HG02798 (cell line): ENCODE results near the gene PSMA6.
"Not testable (repeated sequence)": the region's sequence is repeated elsewhere in the genome, so short reads cannot be mapped to it uniquely, and the experiment has no call there.

Experiments used
- ATAC-seq: cut with Tn5 transposase; IDR thresholded peaks from one replicate; pipeline ENCODE4 v1.9.1; 2021; ENCODE audit warnings: mild to moderate bottlenecking; ENCODE audit not compliant: unreplicated experiment, poor library complexity

The PSMA6 gene

DNA sequence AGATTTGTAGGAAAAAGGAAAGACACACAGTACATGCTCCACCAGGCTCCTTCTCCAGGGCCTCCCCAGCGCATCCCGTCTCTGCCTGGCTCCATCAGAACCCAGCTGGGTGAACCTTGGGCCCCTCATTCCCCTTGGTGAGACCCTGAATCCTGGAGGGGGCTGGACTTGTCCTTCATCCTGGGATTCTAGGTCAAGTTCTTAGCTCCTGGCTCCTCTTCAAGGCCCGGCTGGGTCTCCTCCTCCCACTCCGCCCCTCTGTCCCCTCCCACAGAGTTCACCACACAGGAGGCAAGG, 49.2 kb downstream of the PSMA6 start:
- ATAC-seq = no peak

DNA sequence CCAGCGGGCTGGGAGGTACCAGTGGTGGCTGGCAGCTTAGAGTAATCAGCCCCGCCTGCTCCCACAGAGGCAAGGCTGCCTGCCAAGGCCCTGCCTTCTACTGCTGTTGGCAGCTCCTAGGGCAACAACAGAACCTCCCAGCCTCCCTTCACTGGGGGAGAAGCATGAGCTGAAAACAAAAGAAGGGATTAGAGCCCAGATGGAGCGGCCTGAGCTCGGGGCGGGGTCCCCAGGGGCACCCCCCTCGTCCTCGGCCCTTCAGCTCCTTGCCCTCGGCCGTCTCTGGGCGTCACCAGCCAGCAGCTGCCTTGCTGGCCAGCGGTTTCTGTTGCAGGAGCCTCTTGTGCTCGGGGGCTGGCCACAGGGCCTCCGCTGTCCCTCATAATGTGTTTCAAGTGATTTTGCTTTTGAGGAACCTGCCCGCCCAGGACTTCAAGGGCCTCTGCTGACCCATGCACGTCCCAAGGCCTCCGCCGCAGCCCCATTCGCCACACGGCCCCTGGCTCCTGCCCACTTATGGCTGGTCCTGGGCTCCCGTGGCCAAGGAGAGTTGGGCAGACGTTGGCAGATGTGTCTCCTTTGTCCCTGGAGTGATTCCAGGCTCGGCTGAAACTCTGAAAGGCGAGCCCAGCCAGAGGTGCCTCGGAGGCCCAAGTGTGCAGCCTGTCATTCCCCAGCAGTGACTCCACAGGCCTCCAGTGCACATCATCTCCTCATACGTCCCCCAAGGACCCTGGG, 49.7 kb downstream of the PSMA6 start:
- ATAC-seq = no peak

DNA sequence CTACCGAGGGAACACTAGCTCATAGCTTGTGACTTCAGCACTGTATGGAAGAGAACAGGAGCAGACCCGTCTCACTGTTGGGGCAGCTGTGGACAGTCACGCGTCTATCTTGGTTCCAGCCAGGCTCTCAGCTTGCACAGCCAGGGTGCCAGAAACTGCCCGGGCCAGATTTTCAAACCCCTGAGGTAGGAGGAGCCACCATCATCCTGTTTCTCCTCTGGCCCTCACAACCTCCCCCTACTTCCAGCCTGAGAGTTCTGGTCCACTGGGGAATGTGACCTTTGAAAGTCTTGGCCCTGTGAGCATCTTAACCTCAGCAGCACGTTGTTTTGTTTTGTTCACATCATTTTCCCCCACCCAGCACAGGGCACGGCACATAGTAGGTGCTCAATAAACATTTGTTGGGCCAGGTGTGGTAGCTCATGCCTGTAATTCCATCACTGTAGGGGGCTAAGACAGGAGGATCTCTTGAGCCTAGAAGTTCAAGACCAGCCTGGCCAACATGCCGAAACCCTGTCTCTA, 50.4 kb downstream of the PSMA6 start:
- no peak for ATAC-seq

DNA sequence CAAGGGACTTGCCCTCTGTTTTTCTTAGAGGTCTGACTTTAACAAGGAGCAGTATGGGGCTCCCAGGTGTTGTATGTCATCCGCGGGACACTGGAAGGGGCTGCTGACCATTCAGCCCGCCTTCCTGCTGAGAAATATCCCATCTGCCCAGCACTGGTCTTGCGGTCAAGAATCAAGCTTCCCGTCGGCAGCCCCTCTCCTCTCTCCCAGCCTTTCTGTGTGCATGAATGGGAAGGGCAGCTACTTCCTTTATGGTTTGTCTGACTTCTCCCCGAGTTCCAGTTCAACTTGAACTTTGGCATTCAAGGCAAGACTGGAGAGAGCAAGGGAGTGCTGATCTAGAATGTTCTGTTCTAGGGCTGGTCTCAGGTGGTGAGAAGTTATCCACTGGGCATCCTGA, 51.5 kb downstream of the PSMA6 start:
- no peak for ATAC-seq

DNA sequence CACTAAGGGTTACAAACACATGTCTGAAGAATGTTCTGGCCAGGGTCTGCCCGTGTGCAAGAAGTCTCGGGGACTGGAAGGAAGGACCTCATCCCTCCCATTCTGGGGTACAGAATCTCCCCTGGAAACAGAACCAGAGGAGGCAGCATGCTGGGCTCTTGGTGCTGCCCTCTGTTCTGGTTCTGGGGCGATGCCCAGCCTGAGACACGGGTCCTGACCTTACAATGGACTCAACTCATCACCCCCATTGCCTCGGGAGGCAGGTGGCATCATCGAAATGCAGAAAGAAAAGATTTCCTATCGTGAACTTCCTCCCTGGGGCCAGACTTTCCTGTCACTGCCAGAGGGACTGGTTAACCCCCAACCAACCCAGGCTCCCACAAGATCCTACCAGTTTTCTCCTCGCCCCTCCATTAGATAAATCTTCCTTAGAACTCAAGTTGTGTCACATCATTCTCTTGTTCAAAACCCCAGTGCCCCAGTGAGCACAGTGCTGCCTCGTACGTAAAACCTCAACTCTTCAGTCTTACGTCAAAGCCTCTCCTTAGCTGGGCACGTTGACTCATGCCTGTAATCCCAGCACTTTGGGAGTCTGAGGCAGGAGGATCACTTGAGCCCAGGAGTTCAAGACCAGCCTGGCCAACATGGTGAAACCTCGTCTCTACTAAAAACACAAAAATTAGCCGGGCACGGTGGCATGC, 52.1 kb downstream of the PSMA6 start:
- no peak for ATAC-seq

DNA sequence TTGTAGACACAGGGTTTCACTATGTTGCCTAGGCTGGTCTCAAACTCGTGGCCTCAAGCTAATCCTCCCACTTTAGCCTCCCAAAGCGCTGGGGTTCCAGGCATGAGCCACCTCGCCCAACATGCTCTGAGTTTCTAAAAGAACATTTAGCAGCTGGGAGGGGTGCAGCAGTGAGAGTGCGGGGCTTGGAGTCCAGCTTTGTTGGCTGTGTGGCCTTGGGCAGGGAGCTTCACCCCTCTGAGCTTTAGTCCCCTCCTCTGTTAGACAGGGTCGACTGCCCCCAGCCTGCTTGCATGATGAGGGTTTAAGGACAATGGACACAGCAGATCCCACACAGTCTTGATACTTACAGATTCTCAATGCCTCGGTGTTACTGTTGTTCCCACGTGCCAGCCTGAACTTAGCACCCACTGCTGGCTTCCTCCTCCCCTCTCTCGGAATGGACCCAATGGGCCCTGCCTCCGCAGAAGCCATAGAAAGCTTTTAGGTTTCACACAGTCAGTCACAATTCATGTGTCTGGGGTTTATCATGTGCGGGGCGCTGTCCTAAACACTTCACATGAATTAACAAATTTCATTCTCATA, 54.6 kb downstream of the PSMA6 start:
- no peak for ATAC-seq

DNA sequence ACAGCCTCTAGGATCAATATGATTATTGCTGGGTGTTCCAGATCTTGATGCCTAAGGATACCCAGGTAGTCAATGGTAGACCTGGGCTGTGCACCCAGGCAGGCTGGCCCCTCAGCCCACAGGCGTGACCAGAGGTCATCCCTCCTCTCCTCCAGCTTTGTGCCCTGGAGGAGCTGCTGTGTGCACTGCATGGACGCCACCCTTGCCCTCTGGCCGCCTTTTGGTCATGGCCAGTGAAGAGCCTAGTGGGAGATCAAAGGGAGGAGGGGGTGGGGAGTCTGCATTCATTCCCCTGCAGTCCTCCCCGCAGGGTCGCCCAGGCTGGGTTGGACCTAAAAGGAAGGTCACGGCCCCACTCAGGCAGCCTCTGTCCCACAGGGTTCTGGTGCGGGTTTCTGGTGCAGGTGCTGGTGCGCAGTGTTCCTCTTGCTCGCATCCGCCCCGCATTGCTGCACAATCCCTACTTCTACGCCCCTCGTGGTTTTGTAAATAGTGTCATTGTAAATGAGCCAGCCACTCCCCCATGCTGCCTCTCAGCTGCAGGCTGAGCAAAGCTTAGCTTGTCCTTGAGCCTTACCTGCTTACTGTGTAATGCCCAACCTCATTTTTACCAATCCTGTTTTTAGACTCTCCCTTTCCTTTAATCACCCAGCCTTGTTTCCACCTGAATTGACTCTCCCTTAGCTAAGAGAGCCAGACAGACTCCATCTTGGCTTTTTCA, 55.3 kb downstream of the PSMA6 start:
- ATAC-seq = no peak

DNA sequence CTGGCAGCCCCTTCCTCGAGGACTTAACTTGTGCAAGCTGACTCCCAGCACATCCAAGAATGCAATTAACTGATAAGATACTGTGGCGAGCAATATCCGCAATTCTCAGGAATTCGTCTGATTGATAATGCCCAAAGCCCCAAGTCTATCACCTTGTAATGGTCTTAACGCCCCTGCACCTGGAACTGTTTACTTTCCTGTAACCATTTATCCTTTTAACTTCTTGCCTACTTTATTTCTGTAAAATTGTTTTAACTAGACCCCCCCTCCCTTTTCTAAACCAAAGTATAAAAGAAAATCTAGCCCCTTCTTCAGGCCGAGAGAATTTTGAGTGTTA, 55.8 kb downstream of the PSMA6 start:
- ATAC-seq = not testable (repeated sequence)

DNA sequence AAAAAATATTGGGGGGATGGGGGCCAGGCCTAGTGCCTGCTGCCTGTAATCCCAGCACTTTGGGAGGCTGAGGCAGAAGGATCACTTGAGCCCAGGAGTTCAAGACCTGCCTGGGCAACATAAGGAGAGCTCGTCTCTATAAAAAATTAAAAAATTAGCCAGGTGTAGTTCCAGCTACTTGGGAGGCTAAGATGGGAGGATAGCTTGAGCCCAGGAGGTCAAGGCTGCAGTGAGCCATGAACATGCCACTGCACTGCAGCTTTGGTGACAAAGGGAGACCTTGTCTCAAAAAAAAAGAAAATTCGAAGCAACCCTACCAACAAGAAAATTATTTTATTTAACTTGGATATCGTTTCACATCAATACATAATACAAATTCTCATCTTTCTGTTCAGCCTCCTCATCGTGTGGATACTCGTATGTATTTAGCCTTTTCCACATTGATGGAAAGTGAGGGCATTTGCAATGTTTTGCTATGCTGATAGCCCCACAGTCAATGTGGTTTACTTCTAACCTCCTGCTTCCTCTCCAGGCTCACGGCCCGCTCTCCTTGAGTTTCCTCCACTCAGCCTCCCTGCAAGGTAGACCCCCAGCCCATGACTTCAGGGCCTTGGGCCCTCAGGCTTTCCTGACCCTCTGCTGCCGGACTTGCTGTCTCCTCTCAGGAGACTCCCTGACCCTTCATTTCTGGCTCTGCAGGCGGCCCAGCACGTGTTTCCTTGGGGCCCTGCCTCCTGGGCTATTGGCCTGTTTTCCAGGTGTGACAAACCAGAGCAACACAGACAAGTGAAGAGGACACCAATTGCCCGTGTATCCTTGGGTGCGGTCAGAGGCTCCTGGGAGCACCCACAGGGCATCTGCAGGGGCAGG, 57.5 kb downstream of the PSMA6 start:
- ATAC-seq = no peak

DNA sequence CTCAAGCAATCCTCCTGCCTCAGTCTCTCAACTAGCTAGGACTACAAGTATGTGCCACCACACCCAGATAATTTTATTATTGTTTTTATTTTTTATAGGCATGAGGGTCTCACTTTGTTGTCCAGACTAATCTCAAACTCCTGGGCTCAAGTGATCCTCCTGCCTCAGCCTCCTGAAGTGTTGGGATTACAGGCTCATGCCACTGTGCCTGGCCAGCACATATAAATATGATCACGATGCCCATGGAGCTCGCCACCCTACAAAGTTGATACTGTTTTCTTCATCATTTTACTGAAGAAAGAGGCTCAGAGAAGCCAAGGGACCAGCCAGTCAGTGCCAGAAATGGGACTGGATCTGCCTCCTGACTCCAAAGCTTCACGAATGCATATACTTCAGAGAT, 59.3 kb downstream of the PSMA6 start:
- ATAC-seq = no peak

DNA sequence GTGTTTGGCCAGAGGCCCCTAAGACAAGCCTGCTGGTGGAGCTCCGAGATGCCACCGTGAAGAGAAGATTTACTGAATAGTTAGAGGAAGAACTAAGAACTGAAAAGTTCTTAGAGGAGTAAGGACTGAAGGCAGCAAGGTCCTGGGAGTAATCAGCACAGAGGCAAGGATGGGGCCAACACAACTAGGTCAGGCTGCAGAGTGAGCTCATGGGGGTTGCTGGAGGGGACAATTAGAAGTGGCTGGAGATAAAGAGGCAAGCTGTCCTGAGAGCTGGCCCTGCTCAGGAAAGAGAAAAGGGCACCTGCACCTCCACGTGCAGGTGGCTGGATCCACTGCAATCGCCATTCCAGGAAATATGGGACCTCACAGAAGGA, 59.7 kb downstream of the PSMA6 start:
- no peak for ATAC-seq

DNA sequence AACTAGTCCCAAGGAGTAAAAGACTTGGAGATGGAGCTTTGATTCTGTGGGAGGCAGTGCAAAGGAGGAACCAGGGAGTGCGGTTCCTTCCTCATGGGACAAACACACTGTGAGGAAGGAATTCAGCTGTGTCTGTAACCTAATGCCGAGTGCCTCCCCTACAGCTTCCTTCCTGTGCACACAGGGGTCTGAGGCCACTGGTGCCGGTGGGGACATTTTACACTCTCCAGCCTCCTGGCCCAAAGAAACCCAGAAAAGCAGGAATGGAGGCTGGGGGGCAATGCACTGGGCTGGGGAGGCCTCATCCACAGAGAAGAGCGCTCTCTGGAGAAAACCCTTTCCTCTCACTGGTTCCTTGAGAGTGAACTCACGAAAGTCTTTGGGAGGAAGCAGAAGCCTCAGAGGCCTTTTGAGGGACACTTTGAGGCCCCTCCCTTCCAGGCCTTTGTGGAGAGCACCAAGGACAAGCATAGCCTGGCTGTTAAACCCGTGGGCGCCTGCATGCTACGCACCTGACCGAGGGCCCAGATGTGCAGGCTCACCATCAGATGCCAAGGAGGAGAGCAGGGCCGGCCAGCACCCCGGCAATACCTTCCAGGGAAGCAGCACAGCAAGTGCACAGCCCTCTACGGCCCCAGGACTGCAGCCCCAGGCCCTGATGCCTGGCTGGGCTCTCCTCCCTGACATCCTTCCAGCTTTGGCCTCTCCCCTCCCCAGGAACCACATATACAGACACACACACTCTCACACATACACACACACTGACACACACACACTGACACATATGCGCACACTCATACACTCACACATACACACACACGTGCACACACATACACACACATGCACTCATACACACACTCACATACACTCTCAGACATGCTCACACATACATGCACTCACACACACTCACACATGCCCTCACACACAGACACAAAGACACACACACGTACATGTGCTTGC, 60.4 kb downstream of the PSMA6 start:
- ATAC-seq = no peak

DNA sequence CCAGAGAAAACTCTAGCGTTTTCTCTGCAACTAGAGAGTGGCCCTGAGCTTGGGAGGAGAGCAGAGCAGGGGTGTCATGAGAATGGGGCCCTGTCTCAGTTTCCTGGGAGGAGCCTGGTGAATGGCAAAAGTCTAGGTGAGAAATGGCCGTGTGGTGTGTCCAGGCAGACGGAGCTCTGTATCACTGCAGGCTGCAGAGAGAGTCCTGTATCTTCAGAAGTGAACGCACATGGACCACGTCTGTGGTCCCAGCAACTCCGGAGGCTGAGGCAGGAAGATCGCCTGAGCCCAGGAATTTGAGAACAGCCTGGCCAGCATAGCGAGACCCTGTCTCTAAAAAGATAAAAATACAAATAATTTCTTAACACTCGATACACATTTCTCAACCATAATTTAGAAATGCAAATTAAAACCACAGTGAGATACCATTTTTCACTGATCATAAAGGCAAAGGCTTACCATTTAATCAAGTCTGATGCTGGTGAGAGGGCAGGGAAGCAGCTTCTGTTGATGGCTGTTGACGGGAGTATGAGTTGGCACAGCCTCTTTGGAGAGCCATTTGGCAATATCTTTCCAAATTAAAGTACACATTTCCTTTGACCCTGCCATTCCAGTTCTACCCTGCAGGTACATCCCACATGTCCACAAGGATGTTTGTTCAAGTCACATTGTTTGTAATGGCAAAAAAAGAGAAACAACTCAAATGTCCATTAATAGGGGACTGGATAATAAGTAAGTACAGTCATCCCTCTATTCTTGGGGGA, 61.4 kb downstream of the PSMA6 start:
- ATAC-seq = no peak

DNA sequence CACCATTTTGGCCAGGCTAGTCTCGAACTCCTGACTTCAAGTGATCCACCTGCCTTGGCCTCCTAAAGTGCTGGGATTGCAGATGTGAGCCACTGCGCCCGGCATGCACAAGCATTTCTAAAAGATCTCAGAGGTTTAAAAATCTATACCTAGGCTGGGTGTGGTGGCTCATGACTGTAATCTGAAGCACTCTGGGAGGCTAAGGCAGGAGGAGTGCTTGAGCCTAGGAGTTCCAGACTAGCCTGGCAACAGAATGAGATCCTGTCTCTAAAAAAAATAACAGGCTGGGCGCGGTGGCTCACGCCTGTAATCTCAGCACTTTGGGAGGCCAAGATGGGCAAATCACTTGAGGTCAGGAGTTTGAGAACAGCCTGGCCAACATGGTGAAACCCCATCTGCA, 63.1 kb downstream of the PSMA6 start:
- not testable (repeated sequence) for ATAC-seq

DNA sequence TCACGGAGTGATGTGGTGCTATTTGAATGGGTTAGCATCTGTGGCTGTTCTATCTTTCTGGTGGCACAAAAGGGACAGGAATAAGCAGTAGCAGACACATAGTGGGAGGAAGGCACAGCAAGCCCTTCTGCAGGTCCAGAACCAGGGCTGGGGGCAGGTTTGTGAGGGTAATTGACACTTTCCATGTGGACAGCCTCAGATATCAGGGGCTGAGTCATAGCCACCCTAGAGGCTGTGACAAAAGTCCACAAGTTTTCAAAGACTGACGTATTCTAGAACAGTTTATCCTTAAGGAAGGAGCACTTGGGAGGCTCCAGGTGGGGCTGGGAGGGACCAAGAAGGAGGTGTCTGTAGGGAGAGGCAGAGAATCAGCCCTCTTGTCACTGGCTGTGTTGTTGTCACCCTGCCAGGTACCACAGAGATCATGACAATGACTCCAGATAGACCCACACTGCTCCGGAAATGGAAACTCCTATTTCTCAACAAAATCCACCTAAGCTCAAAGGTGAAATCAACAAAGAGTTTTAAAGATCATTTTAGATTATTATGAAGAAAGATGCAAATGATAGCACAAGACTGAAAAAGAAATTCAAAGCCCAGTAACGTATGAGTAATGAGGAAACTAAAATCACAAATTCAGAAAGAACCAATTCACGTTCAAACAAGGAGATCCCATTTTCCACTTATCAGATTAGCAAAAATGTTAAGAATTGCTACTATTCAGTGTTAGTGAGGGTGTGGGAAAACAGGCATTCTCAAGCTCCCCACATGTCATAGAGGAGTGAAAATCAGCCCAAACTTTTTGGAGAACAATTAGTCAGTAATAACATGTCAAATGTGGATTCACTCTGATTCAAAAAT, 64.0 kb downstream of the PSMA6 start:
- no peak for ATAC-seq

DNA sequence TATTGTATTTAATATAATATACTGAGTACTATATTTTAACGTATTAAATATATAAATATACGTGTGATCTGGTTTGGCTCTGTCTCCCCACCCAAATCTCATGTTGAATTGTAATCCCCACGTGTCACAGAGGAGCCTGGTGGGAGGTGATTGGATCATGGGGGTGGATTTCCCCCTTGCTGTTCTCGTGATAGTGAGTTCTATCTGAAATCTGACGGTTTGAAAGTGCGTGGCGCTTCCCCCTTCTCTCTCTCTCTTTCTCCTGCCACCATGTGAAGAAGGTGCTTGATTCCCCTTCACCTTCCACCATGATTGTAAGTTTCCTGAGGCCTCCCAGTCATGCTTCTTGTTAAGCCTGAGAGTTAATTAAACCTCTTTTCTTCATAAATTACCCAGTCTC, 67.5 kb downstream of the PSMA6 start:
- not testable (repeated sequence) for ATAC-seq

DNA sequence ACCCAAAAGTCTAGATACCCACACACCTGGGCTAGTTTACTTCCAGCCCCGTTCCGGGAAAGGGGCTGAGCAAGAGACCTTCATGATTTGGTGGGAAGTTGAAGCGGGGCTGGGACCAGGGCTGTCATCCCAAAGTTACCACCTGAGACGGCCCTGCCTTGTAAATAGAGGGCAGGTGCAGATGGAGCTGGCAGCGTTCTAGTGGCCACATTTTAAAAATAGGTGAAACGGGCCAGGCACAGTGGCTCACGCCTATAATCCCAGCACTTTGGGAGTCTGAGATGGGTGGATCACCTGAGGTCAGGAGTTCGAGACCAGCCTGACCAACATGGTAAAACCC, 68.9 kb downstream of the PSMA6 start:
- no peak for ATAC-seq

DNA sequence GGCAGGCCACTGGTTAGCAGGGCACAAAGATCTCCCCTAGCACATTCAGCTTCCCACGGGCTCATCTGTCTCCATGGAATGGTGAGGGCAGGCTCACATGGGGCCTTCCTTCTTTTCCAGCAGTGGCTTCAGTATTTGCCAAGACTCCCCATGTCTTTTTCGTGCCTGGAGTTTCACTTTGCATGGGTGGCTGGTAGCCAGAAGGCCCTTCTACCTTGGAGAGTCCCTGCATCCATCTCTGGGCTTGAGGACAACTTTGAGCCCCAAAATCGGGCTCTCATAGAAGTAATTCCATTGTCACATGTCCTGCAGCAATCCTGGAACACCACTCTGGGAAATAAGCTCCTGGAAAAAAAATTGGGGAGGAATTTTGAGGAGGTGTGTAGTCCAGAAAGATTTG, 70.3 kb downstream of the PSMA6 start:
- ATAC-seq = no peak
